ENCODE measurements around the gene DEK.
"Not testable (repeated sequence)": the region's sequence is repeated elsewhere in the genome, so short reads cannot be mapped to it uniquely, and the experiment has no call there.

The DEK gene

GRCh38 chr6:18178960-18179615, 85.2 kb downstream of the DEK start:
- Histone ChIP-seq H3K27ac (ENCODE audit: low read depth, low read length) (no peak overlapping the region), H3K9me3 (ENCODE audit: control insufficient read depth, insufficient read depth, low read length) (no peaks in the 10 kb centered on the region), H3K4me3 (ENCODE audit: low read depth, low read length) (no peak overlapping the region), H3K36me3 (ENCODE audit: control insufficient read depth, insufficient read depth, low read length) (no peaks in the 10 kb centered on the region), H3K27me3 (ENCODE audit: control insufficient read depth, insufficient read depth, low read length) (no peaks in the 10 kb centered on the region), H3K4me1 (ENCODE audit: control insufficient read depth, insufficient read depth, low read length) (0 out of 2 replicates have a peak, but pooled peaks cover 3% of the 10 kb centered on the region), H3K9ac (ENCODE audit: low read depth, low read length) (no peak overlapping the region)

- no peak overlapping the region for H3K27ac ChIP-seq (ENCODE audit: low read depth, low read length)
- no peaks in the 10 kb centered on the region for H3K36me3 ChIP-seq (ENCODE audit: control insufficient read depth, insufficient read depth, low read length)
These were observed 86.9 kb downstream of the DEK start for GRCh38 chr6:18177286-18177965.

DNA sequence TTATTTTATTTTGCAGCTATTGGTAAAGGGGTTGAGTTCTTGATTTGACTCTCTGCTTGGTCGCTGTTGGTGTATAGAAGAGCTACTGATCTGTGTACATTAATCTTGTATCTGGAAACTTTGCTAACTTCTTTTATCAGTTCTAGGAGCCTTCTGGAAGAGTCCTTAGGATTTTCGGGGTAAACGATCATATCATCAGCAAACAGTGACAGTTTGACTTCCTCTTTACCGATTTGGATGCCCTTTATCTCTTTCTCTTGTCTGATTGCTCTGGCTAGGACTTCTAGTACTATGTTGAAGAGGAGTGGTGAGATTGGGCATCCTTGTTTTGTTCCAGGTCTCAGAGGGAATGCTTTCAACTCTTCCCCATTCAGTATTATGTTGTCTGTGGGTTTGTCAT, 88.1 kb downstream of the DEK start:
- H3K36me3 ChIP-seq (ENCODE audit: control insufficient read depth, insufficient read depth, low read length); H3K27me3 ChIP-seq (ENCODE audit: control insufficient read depth, insufficient read depth, low read length); H3K9ac ChIP-seq (ENCODE audit: low read depth, low read length); H3K27ac ChIP-seq (ENCODE audit: low read depth, low read length); H3K4me3 ChIP-seq (ENCODE audit: low read depth, low read length); H3K9me3 ChIP-seq (ENCODE audit: control insufficient read depth, insufficient read depth, low read length); H3K4me1 ChIP-seq (ENCODE audit: control insufficient read depth, insufficient read depth, low read length): not testable (repeated sequence)

More at GRCh38 chr6:18177286-18177965, 86.9 kb downstream of the DEK start:
- no peaks in the 10 kb centered on the region for H3K9me3 ChIP-seq (ENCODE audit: control insufficient read depth, insufficient read depth, low read length)
- H3K27me3 ChIP-seq (ENCODE audit: control insufficient read depth, insufficient read depth, low read length) = no peaks in the 10 kb centered on the region
- no peak overlapping the region for H3K4me3 ChIP-seq (ENCODE audit: low read depth, low read length)
- no peaks in the 10 kb centered on the region for H3K4me1 ChIP-seq (ENCODE audit: control insufficient read depth, insufficient read depth, low read length)
- H3K9ac ChIP-seq (ENCODE audit: low read depth, low read length) = no peak overlapping the region
